ENCODE data around the gene FGF14. TPM values are rescaled to one million over a fixed set of nuclear protein-coding genes. Genes with fewer than 3 reads are reported as not detected.

The FGF14 gene
- polyA plus RNA-seq, 1 donor (not counting 4 experiments of a cell fraction or from before 2014, with no cell fraction given) = 0.09 TPM

DNA sequence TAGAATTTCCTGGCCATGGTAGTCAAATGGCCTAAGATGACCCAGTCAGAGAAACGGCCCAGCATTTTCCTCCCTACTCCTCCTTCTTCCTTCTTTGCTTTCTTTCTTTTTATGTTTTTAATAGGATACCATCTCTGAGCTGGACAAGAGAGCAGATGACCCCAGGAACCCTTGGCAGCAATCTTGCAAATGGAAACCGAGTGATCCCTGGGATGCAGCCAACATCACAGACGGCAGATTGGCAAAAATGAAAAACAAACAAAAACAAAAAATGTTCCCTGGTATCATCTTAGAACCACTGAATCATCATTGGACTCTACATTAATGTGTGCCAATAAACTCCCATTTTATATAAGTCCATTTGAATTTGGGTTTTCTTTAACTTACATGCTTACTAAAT, 424.4 kb downstream of the FGF14 start:
- Histone ChIP-seq H3K9ac (ENCODE audit: control insufficient read depth, extremely low read depth, insufficient read depth, low read length) (no peak overlapping the region), H3K79me2 (ENCODE audit: control insufficient read depth, insufficient read depth, low read length) (no peaks in the 10 kb centered on the region), H3K4me3 (ENCODE audit: control insufficient read depth in 2 of 3, extremely low read depth in 1 of 3, insufficient read depth in 2 of 3, low read depth in 1 of 3, low read length in 3 of 3) (no peak overlapping the region), H3K27ac (ENCODE audit: control insufficient read depth, insufficient read depth, low read length) (no peak overlapping the region), H2AFZ (ENCODE audit: control insufficient read depth, low read length) (no peak overlapping the region), H3K4me1 (ENCODE audit: control insufficient read depth, extremely low read depth, insufficient read depth, low read length) (no peaks in the 10 kb centered on the region), H3K9me3 (ENCODE audit: control insufficient read depth, low read depth, low read length) (no peaks in the 10 kb centered on the region), H3K9me1 (ENCODE audit: control insufficient read depth, extremely low read depth, insufficient read depth, low read length) (no peaks in the 10 kb centered on the region), H3K4me2 (ENCODE audit: control insufficient read depth, extremely low read depth, insufficient read depth, low read depth, low read length) (no peak overlapping the region), H4K20me1 (ENCODE audit: control insufficient read depth, extremely low read depth, insufficient read depth, low read length) (no peaks in the 10 kb centered on the region), H3K27me3 (ENCODE audit: control insufficient read depth, extremely low read depth, insufficient read depth, low read length) (no peaks in the 10 kb centered on the region), H3K36me3 (ENCODE audit: control insufficient read depth in 2 of 2, extremely low read depth in 1 of 2, insufficient read depth in 2 of 2, low read length in 2 of 2) (no peaks in the 10 kb centered on the region)
- DNase-seq (ENCODE audit: low read depth, low spot score) (no peak), FAIRE-seq (no peak)
- TF ChIP-seq, protein P1, sequence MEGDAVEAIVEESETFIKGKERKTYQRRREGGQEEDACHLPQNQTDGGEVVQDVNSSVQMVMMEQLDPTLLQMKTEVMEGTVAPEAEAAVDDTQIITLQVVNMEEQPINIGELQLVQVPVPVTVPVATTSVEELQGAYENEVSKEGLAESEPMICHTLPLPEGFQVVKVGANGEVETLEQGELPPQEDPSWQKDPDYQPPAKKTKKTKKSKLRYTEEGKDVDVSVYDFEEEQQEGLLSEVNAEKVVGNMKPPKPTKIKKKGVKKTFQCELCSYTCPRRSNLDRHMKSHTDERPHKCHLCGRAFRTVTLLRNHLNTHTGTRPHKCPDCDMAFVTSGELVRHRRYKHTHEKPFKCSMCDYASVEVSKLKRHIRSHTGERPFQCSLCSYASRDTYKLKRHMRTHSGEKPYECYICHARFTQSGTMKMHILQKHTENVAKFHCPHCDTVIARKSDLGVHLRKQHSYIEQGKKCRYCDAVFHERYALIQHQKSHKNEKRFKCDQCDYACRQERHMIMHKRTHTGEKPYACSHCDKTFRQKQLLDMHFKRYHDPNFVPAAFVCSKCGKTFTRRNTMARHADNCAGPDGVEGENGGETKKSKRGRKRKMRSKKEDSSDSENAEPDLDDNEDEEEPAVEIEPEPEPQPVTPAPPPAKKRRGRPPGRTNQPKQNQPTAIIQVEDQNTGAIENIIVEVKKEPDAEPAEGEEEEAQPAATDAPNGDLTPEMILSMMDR (optimal IDR thresholded peaks at IDR 0.05 in 1 of 3, IDR thresholded peaks at IDR 0.05 in 1 of 3, conservative IDR thresholded peaks at IDR 0.05 in 1 of 3; ENCODE audit: extremely low read depth in 1 of 3, insufficient read depth in 2 of 3, low read length in 3 of 3) = no peak
- no peak for TF ChIP-seq EZH2 (IDR thresholded peaks at IDR 0.05; ENCODE audit: low read length)
- dilution Hi-C loops (cut with MboI; ENCODE audit: extremely low pct_ligation_motif_present, low sequenced_read_pairs) = no loop called here

DNA sequence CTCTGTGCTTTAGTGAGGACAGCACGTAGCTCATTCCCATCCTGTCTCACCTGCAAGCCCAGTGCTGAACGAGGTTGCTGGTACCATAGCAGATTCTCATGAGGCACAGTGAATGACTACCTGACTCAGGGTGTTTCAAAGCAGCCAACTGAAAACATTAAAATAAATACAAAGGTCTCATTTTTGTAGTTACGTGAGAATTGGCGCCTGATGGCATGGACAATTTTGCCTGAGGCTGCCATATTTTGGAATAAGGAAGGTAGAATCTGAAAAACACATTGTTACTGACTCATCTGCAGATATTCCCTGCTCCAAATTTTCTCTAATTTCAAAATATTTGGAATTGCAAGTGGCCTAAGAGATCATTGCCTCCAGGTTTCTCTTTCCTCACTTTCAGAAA, 429.7 kb downstream of the FGF14 start:
- H3K4me1 ChIP-seq (ENCODE audit: control insufficient read depth, extremely low read depth, insufficient read depth, low read length) = no peaks in the 10 kb centered on the region
- no peaks in the 10 kb centered on the region for H3K36me3 ChIP-seq (ENCODE audit: control insufficient read depth in 2 of 2, extremely low read depth in 1 of 2, insufficient read depth in 2 of 2, low read length in 2 of 2)
- H3K4me2 ChIP-seq (ENCODE audit: control insufficient read depth, extremely low read depth, insufficient read depth, low read depth, low read length) = no peak overlapping the region
- H3K27ac ChIP-seq (ENCODE audit: control insufficient read depth, insufficient read depth, low read length) = no peak overlapping the region
- dilution Hi-C loops (cut with MboI; ENCODE audit: extremely low pct_ligation_motif_present, low sequenced_read_pairs) = no loop called here
- FAIRE-seq (no peak), DNase-seq (ENCODE audit: low read depth, low spot score) (no peak)
- H3K9me3 ChIP-seq (ENCODE audit: control insufficient read depth, low read depth, low read length) = no peaks in the 10 kb centered on the region
- H4K20me1 ChIP-seq (ENCODE audit: control insufficient read depth, extremely low read depth, insufficient read depth, low read length) = no peaks in the 10 kb centered on the region
- H3K4me3 ChIP-seq (ENCODE audit: control insufficient read depth in 2 of 3, extremely low read depth in 1 of 3, insufficient read depth in 2 of 3, low read depth in 1 of 3, low read length in 3 of 3) = no peak overlapping the region
- TF ChIP-seq, protein P1 (optimal IDR thresholded peaks at IDR 0.05 in 1 of 3, IDR thresholded peaks at IDR 0.05 in 1 of 3, conservative IDR thresholded peaks at IDR 0.05 in 1 of 3; ENCODE audit: extremely low read depth in 1 of 3, insufficient read depth in 2 of 3, low read length in 3 of 3) = no peak
- TF ChIP-seq EZH2 (IDR thresholded peaks at IDR 0.05; ENCODE audit: low read length) = no peak
- H3K79me2 ChIP-seq (ENCODE audit: control insufficient read depth, insufficient read depth, low read length) = no peaks in the 10 kb centered on the region
- H2AFZ ChIP-seq (ENCODE audit: control insufficient read depth, low read length) = no peak overlapping the region
- no peaks in the 10 kb centered on the region for H3K27me3 ChIP-seq (ENCODE audit: control insufficient read depth, extremely low read depth, insufficient read depth, low read length)
- no peaks in the 10 kb centered on the region for H3K9me1 ChIP-seq (ENCODE audit: control insufficient read depth, extremely low read depth, insufficient read depth, low read length)
- no peak overlapping the region for H3K9ac ChIP-seq (ENCODE audit: control insufficient read depth, extremely low read depth, insufficient read depth, low read length)

Data from keratinocyte (primary cell).